CD4-positive, alpha-beta T cell treated with Interleukin-6 at 100 ng/mL for 8 hours (primary cell): ENCODE measurements around the gene MPO.

Source experiments
- DNase-seq: peaks from one replicate; pipeline ENCODE4 v3.0.0-alpha.2; 2020; ENCODE audit warnings: mixed read lengths, low spot score

Gene MPO

DNA sequence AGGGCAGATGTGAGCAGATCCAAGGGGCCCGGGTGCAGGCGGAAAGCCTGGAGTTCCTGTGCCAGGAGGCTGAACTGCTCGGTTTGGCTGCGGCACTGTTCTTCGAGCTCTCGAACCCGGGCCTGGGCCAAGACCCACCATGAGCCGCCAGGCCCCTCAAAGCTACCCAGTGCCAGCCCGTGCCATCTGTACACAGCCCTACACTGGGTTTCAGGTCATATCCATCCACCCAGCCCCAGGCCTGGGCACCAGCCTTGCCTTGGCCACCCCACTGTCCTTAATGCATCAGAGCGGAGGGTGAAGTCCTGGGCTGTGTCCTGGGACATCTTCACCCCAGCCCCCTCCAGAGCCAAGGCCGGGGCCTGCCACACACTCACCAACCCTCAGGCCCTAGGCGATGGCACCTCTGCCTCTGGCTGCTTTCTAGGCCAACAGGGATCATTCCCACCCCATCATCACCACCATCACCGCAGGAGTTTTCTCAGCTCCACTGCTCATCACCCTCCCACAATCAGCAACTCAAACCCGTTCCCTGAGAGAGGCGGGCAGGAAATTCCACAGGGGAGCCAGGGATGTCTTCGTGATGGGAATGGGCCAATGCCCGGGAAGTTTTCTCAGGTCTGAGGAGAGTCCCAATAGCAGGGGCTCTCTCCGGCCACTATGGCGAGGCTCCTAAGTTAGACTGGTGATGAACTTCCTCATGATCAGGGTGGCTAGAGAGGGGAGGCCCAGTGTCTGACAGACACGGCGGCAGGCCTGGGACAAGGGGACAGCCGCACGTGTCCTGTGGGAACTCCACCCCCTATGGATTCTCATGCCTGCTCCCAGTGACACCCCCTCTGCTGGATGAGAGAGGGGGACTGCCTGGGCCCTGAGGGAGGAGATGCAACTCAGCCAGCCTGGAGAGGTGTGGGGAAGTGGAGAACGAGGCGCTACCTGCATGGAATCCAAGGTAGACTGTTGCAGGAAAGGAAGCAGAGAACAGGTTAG, 38.7 kb upstream of the MPO start:
- no peak for DNase-seq

GRCh38 chr17:58318627-58319172, 38.0 kb upstream of the MPO start:
- no peak for DNase-seq

DNA sequence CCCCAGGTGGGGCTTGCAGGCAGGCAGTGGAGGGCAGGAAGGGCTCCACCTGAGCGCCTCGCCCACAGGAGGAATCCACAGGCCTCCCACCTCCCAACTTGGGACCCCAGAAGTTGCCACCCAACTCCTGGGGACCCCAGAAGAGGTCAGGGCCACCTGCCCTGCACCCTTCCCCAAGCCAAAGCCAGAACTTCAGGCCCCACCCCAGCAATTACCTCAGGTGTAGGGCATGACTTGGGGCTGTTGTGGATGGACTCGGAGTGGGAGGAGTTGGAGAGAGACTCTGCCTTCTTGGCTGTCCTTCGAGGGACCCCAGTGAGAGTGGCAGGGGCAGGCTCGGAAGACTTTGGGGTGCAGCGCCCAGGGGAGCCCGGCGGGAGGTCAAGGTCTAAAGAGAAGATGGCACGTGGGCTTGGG, 37.3 kb upstream of the MPO start:
- DNase-seq = no peak

GRCh38 chr17:58317421-58318064, 36.8 kb upstream of the MPO start:
- DNase-seq = peak; percentile 85

DNA sequence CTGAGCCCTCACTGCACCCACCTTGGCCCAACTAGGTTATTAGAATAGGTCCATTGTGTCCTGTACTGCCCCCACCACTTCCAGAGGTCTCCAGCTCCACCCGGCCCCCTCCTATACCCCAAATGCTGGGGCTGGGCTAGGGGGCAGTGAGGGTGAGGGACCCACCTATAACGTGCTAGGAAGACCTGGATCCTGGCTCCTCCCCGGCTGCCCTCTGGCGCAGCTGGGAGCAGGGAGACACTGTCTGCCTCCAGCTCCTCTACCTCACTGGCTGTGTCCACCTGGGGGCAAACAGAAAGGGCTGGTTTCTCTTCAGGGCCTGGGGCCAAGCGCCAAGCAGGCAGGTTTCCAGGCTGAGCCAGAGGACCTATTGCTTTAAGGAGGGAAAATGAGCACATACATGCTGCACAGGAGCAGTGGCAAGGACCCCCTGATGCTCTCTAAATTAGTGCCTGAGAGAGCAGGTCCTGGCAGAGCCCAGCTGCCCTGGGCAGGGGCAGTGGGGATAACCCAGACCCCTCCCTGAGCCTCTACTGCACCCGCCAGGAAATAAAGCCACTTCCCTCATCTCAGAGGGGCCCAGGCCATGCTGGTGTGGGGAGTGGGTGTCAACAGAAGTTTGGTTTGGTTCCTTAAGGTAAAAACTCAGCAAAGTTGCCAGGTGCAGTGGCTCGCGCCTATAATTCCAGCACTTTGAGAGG, 35.7 kb upstream of the MPO start:
- DNase-seq = no peak

GRCh38 chr17:58315750-58316149, 35.0 kb upstream of the MPO start:
- DNase-seq = no peak

GRCh38 chr17:58315281-58315711, 34.6 kb upstream of the MPO start:
- no peak for DNase-seq

- no peak for DNase-seq
These were observed 33.9 kb upstream of the MPO start for GRCh38 chr17:58314706-58315015.

- no peak for DNase-seq
These were observed 33.3 kb upstream of the MPO start for GRCh38 chr17:58313815-58314705.

GRCh38 chr17:58312829-58313228, 32.1 kb upstream of the MPO start:
- DNase-seq = no peak

- no peak for DNase-seq
These were observed 31.4 kb upstream of the MPO start for GRCh38 chr17:58312021-58312630.

- no peak for DNase-seq
These were observed 30.7 kb upstream of the MPO start for GRCh38 chr17:58311429-58311894.

DNA sequence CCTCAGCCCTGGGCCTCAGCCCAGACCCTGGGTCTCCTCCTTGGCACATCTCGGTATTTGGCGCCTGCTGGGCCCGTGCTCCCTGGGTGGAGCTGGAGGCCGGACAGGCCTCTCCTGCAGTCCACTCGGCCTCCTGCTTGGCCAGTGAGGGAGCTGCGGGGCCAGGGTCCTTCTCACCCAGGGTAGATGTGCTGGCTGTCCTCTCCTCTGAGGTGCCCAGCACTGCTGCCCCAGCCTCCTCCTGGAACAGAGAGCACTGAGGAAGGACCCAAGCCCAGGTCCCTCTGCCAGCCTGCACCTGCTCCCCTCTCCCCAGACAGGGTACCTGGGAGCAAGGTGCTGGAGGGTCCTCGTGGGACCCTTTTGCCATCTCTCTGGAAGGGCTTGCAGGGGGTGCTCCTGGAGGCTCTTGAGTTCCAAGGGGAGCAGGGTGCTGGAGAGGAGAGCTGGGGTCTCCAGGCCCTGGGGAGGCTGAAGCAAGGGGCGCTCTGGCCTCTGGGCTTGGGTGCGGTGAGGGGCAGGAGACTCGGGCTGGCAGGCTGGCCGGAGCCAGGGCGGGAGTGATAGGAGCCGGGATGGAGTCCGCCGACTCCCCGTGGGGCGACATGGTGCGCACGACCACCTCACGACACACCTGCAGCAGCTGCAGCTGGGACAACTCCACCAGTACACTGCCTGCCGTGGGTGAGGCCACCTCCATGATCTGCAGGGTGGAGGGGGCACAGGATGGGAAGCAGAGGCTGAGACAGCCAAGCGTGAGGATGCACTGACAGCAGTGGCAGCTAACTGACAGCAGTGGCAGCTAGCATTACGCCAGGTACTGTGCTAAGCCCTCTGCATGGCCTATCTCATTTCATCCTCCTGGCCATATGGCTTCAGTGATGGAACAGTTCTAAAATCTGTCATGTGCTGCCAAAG, 30.0 kb upstream of the MPO start:
- no peak for DNase-seq

GRCh38 chr17:58309918-58310259, 29.2 kb upstream of the MPO start:
- DNase-seq = no peak

DNA sequence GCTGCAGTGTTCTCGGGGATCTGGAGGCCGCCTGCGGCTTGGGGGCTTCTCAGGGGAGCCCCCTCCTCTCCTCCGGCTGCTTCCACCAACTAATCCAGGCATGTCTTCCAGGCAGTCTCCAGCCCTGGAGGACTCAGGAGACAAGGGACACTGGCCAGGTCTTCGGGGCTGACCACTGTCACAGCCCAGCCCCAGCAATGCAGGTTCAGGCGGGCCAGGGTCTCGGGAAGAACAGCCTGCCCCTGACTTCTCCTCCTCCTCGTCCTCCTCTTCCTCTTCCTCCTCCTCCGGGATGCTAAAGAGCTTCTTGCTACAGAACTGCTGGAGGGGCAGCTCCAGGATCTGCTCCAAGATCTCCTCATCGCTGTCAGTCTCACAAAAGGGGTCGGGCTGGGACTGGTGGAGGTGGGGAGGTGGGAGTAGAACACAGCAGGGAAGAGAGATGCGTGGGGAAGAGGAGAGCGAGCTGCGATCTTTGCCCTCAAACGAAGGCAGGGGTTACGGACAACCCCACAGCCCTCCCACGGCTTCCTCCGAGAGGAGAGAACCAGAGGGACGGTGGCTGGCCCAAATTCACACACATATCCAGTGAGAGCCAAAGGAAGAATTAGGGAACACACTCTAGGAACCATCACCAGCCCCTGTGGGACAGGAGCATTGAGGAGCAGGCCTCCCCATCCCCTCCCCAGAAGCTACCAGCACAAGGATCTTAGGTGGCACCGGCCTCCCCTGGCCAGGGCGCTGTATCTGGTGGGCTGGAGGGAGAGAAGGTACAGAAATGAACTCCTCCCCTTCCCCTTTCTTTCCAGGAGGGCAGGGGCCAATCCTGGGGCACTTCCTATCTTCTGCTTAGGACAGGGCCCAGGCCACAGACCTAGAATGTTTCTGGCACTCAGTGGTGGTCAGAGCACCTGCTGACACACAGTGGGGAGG, 28.5 kb upstream of the MPO start:
- no peak for DNase-seq

GRCh38 chr17:58308173-58308984, 27.6 kb upstream of the MPO start:
- no peak for DNase-seq

DNA sequence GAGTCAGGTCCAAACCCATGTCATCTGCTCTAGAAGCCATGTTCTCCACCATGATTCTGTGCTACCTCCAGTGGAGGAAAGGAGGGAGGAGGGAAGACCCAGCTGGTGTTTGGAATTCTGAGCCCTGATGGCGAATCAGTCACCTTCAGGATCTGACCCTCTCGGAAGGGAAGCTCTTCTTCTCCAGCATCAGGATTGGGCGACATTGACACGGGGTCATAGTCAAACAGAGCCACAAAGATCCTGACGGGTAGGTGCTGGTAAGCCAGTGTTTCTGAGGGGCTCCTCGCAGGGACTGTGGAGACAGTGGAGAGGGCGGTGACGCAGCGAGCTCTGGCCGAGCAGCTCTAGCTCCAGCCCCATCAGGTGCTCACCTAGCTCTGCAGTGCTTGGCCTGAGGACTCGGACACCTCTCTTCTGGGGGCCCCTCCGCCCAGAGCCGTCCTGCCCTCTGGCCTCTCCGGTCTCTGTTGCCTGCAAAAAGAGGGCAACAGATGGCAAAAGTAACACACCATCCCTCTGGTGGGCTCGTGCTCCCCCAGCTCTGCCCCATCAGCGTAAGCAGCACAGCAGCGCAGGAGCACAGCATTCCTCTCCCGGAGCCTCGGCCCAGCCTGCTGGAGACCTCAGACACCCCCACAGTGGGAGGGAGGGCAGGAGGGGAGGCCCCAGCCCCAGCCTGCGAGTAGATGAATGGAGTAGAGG, 26.9 kb upstream of the MPO start:
- DNase-seq = no peak
